ENCODE data around the gene ULK4.
"Not testable (repeated sequence)": the region's sequence is repeated elsewhere in the genome, so short reads cannot be mapped to it uniquely, and the experiment has no call there.

ULK4 gene

DNA sequence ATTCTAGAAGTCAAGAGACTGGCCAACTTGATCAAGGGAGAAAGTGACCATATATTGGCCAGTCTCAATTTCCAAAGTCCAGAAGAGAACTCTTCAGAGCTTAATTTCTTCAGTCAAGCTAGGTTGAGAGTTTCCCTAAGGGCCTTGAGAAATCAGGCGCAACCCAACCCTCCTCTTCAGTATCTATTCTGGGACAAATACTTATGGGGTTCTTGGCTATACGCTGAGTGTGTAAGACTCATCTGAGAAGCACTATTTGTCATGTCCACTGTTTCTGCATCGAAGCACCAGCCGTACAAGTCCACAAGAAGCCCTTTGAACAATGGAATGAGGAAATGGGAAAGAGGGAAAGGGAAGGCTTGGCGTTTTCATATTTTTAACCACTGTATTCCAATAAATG, 383.1 kb downstream of the ULK4 start:
- no peak for DNase-seq (ENCODE audit: low read depth)

DNA sequence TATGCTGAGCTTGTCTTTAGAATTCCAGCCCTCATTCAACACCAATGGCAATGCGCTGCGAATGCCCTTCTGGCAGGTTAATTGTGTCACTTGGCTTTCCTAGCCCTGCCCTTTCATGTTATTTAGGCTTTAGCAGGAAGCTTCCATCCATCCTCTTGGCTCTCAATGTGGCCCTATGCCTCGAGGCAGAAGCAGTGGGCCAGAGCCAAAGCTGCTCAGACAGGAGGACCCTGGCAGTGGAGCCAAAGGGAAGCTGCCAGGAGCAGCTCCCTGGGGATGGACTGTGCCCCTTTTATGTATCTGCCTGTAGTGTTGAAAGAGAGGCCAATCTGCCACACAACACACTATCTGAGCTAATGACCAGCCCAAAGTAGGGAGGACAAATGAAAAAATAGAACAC, 386.2 kb downstream of the ULK4 start:
- DNase-seq (ENCODE audit: low read depth) = no peak

DNA sequence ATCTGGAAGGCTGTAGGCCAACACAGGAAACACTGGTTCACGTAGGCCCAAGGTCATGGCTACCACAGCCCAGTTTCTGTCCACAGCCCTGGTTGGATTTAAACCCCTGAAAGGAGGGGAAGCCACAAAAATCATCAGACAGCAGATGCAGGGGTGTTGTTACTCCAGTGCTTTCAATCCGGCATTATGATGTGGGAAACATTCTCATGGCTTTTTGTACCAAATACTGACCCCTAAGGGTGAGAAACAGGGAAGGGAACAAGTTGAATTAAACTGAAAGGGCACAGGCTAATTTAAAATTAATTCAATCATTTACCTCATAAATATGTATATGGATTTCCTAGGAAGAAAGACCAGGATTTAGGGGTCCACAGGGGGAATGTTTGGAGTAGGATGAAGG, 387.0 kb downstream of the ULK4 start:
- no peak for DNase-seq (ENCODE audit: low read depth)

DNA sequence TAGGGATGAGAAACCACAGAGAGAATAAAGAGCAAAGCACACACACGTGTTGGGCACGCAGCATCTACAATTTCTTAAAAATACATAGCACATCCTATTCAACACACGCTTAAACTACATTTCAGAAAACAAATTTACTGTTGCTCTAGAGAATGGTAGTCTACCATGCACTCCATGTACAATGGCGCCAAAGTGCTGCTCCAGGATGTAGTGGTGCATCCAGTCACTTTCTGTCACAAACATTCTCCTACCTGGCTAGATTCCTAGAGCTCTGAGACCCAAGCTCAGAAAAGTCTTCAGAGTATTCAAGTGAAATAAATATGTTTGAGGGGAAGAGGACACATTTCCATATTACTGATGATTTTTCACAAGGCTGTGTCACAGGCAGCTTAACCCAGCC, 388.3 kb downstream of the ULK4 start:
- DNase-seq (ENCODE audit: low read depth) = no peak

DNA sequence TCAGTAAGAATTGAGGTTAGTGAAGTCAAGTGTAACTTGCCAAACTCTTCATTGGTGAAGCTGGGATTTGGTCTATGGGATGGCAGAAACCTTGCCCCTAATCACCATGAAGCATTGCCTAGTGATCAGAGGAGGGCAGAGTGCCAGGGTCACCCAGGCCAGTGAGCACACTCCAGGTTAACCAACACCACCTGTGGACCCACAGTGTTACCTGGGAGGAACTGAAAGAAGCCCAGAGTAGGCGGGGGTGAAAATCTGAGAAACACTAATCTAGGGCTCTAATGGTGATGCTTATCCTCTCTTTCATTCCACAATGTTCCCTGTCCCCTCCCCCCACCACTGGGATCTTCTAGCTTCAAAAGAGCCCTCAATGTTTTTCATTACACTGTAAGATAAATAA, 389.8 kb downstream of the ULK4 start:
- DNase-seq (ENCODE audit: low read depth) = no peak

DNA sequence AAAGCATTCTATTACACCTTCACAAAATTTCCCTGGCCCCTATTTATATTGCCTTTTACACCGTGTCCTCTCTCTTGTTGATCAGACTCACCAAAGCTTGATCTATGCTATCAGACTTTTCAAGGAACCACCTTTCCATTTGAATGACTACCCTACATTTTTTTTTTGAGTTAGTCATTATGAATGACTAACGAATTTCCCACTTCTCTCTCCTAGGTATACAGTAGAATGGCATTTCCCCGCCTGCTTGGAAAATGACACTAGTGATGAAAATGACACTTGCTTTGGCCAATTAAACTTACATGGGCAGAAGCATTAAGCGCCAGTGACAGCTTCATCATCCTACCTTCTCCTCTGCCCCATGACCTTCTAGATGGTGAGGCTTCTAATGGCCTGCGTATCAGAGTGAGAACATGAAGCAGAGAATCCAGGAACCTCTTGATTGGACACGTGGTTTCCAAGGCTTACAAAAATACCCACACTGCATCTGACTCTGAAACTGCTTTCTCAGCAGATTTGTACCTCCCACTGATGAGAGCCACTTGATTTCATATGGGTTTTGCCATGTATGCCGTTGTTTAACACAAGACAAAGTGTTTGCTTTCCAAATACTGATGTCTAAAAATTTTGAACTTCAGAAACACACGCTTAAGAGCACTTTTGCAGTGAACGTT, 392.1 kb downstream of the ULK4 start:
- DNase-seq (ENCODE audit: low read depth) = no peak

DNA sequence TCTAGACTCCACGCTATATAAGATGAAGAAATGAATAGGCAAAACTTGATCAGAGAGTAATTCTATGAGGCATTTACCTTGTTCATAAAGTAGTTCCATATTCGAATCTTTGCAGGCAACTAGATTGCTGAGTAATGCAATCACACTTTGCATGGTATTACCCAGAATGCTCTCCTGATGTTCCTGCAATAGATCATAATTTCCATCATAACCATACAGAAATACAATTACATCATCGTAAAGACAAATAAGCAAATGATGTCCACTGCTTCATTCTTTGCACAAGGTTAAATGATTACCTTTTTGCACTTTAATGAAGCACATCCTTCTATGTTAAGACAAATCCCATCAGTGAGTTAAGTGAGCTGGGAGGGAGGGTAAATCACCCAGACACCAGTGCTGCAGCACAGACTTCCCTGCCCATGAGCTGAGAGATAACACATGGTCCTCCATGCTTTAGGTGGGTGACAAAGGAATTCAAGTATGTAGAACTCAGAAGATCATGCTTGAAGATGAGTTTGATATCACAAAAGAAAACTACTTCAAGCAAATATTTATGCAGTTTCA, 395.9 kb downstream of the ULK4 start:
- DNase-seq (ENCODE audit: low read depth) = no peak

DNA sequence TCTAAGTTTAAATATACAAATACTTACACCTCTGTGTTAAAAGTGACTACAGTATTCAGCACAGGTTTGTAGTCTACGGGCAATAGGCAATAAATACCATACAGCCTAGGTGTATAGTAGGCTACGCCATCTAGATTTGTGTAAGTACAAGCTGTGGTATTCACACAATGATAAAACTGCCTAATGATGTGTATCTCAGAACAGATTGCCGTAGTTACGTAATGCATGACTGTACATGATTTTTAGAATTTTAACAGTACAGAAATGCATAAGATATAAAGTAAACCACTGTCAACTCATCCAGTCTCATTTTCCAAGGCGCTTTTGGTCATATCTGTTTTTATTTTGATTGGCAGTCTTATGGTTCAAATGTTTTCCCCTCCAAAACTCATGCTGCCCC, 396.9 kb downstream of the ULK4 start:
- no peak for DNase-seq (ENCODE audit: low read depth)

DNA sequence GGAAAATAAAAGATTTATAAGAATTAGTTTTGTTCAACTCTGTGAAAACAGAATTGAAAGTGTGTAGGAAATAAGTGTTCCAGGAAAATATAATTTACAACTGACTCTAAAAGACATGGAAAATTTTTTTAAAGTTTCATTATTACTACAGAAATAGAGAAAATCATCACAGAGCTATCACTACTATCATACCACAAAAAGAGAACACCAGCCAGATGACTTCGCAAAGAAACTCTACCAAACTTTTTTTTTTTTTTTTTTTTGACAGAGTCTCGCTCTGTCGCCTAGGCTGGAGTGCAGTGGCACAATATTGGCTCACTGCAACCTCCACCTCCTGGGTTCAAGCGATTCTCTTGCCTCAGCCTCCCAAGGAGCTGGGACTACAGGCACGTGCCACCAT, 405.7 kb downstream of the ULK4 start:
- DNase-seq (ENCODE audit: low read depth) = not testable (repeated sequence)

DNA sequence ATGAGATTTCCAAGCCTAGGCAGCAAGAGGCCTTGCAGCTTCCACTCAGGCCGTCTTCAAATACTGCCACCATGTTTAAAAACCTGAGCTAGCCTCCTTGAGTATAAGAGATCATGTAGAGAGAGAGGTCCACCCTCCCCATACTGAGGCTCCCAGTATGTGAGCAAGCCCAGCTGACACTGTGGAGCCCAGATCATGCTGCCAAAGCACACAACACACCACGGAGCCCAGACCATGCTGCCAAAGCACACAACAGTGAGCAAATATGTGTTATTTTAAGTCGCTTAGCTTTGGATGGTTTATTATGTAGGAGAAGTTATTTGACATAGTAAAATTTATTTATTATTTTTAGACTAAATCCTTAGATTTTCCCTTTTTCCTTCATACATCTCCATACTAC, 428.9 kb downstream of the ULK4 start:
- DNase-seq (ENCODE audit: low read depth) = no peak

DNA sequence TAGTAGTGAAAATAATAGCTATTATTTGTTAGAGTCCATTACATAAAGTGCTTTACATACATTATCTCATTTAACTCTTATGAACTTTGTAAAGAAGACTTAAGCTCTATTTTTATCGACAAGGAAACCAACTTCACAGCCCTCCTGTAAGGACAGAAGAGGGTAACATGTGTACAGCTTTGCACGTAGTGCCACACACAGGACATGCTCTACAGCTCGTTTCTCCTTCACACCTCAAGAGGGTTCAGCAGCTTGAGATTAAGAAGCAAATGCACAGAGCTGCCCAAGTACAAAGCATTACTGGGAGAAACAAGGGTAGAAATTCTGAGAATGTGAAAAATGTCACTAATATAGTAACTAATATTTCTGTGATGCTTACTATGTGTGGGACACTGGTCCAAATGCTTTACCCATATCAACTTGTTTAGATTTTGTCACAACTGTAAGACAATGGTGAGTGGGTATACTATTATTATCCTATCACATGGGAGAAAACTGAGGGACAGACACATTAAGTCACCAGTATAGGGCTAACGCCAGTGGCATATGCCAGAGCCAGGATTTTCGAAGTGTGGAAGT, 434.8 kb downstream of the ULK4 start:
- no peak for DNase-seq (ENCODE audit: low read depth)

DNA sequence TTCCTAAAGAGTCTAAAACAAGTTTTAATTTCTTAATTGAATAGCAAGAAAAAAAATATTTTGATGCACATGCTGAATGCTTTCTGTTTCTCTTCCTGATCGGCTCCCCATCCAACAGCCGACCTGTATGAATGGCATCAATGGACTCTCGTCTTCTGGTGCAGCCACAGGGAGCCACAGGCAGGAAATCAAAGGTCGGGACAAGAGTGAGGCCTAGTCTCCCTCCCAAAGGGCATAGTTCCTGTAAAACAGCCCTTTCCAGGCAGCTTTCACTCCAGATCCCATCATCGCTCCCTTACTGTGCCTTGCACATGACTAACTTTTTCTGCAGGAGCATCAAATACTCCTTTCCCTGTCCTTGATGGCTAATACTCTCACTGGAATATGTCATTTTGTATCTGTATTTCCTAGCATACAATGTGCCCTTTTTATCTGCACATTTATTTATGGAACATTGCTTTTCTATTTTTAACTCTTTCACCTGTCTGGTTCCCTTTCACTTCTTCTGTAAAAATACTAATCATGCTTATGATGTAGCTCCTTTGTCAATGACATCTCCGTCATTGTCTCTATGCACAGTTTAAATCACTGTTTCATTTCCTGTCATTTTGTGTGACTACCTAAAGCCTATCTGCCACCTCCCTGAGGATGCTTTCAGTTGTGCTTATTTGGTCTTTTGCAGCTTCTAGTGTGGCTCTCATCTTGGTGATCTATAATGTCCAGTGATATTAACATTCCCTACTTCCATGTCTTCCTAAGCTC, 436.4 kb downstream of the ULK4 start:
- no peak for DNase-seq (ENCODE audit: low read depth)

DNA sequence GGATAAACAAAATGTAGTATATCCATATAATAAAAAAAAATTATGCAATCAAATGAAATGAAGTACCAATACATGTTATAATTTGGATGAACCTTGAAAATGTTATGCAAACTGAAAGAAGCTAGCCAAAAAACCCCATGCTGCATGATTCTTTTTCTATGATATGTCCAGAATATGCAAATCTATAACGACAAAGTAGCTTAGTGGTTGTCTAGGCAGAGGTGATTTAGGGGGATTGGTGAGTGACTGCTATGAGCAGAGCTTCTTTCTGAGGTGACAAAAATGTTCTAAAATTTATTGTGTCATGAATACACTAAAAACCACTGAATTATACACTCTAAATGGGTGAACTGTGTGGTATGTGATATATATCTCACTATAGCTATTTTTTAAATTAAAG, 438.0 kb downstream of the ULK4 start:
- DNase-seq (ENCODE audit: low read depth) = no peak

DNA sequence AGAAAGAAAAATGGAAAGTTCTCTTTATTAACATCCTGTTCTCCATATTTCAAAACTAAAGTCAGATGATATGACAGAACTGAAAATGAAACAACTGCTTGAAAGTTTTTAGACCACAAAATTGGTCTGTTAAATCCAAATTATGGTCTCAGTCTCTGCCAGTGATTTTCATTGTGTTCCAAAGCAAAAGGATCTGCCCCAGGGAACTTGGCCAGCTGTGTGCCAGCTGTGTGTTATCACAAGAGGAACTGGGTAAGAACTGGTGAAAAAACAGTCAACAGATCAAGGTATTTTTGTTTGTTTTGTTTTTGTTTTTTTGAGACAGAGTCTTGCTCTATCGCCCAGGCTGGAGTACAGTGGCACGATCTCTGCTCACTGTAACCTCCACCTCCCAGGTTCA, 439.3 kb downstream of the ULK4 start:
- DNase-seq (ENCODE audit: low read depth) = no peak

DNA sequence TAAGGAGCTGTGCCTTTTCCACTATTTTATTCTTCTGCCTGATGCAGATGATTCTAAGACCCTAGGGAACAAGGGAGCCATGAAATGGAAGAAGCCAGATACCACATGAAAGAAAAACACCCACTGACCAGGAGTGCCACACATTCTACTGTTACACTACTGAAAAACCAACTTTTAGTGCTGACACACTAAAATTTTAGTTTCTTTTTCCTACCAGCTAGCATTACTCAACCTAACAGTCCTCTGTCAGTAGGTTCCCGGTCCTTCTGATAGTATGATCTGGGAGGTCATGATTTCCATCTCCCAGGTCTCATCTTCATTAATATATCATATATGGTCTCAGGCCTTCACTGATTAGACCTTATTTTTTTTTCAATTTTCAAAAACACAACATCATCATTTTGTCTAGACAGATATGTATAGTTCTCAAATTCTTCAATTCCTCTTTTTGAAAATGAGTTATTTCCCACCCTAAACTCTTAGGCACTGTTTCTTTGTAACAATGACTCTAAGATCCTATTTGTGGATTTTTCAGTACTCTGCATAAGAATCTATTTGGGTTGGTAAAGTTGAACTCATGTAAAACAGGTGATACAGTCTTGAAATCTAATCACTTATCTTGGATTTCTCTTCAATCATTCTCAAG, 440.8 kb downstream of the ULK4 start:
- DNase-seq (ENCODE audit: low read depth) = no peak

DNA sequence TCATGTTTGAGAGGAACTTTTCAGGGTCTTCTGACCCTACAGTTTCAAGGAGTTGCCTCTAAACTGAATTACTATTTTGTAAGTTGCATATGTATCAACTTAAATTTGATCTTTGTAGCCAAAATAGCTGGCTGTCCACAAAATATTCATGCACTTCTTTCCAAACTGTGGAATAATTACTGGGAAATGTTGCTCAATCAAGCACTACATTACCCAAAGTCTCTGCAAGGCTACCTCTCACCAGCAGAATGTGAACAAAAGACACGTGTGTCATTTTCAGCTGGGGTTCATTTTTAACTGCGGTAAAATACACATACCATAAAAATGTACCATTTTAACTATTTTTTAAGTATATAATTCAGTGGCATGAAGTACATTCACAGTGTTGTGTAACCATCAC, 442.2 kb downstream of the ULK4 start:
- DNase-seq (ENCODE audit: low read depth) = no peak

DNA sequence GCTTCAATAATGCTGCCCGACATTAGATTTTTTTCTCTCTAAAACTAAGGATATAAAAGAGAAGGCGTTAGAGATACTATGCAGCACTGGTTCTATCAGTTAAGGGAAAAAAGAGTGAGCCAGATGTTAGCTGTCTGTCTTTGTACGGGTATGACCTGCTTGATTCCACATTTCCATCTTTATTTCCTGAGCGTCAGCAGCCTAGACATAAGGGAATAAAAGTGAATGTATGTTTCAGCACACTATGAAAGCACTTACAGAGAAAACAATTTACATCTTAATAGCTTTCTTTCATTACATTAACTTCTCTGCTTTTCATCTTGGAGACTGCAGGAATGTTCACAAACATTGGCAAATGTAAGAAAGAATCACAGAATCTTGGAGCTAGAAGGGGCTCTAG, 443.3 kb downstream of the ULK4 start:
- DNase-seq (ENCODE audit: low read depth) = no peak

DNA sequence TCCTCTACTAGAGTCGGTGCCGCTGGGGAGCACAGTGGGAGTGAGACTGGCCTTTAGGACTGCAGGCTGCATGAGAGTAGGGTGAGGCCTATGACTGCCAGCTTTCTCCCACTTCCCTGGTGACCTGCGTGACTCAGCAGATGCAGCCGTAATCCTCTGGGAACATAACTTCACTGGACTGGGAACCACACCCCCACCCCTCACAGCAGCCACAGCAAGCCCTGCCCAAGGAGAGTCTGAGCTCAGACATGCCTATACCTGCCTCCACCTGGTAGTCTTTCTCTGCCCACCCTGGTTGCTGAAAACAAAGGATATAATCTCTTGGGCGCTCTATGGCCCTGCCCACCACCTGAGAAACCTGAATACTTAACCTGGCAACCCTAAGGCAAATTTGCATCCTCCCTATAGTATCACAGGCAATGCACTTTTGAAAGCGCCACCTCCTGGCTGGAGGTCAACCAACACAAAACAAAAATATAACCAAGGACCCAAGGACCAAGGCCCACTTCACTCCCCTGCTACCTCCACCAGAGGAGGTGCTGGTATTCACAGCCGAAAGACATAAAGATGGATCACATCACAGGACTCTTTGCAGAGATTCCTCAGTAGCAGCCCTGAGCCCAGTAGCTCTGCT, 453.7 kb downstream of the ULK4 start:
- no peak for DNase-seq (ENCODE audit: low read depth)

DNA sequence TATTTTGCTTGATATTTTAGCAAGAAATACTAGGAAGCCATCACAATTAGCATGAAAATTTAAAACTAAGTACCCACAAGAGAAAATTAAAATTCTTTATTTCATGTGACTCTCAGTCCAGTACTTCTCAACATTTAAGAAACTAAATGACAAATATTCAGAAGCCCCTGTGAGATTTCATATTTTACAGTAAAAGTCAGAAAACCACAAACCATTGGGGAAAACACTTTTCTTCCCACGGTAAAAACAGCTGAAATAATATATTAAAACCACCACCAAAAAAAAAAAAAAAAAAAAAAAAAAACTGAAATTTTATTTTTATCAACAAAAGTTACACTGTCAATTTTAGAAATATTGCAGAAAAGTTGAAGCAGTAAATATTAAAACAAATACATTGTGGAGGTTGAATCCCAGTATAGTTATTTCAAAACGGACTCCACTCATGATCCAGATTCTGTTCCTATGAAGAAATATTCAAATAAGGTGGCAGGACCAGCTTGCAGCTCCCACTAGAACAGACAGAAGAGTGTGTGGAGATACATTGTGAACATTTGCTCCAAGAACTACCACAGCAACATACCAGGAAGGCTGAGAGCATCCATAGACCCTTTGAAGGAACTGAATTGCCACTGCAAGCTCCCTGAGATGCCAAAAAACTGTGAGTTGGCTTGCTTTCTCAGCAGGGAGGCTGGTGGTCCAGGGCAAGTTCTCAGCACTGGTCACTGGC, 454.4 kb downstream of the ULK4 start:
- DNase-seq (ENCODE audit: low read depth) = no peak

DNA sequence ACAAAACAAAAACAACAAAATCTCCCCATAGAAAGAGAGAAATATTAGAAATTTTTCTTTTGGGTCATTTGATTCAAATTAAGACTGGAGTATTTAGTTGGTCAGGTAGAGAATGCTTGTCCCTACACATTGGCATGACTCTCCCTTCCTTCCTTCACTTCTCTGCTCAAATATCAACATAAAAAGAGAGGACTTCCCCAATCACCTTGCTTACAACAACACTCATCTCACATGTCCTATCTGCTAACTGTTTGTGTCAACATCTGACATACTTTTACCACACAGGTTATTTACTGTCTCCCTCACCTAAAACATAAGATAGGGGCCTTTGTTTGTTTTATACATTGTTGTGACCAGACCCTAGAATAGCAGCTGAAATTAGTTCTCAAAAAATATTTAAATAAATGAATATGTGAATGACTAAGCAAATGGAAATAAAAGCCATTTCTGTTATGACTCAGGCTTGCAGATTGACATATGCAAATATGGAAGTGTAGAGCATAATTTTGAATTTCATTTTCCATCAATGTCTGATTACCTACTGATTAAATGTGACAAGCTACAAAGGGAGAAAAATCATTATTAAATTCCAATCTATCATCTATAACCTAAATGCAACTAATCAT, 457.8 kb downstream of the ULK4 start:
- DNase-seq (ENCODE audit: low read depth) = no peak

DNA sequence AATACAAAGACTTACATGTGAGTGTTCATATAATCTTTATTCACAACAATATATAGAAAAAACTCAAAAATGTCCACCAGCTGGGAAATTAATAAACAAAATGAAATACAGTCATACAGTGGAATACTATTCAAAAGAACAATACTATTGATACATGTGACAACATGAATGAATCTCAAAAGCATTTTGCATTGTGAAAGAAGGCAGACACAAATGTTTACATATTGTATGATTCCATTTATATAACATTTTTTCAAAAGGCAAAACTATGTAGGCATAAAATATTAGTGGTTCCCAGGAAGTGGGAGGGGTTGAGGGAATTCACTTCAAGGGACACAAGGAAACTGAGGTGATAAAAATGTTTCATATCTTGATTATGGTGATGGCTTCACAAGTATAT, 459.4 kb downstream of the ULK4 start:
- no peak for DNase-seq (ENCODE audit: low read depth)
